GM23338 (cell line): Measurements from ENCODE around the gene GALNT11. TPM values are rescaled to one million over a fixed set of nuclear protein-coding genes. Genes with fewer than 3 reads are reported as not detected.

Experiments used
- ATAC-seq: fragments of 200-7000 bp; cut with Tn5 transposase; 3 replicates; pipeline ENCODE4 v1.9.1; 2020
- DNase-seq: peaks from one replicate; pipeline ENCODE4 v3.0.0-alpha.2; 2015; ENCODE audit warnings: low spot score
- H2AFZ ChIP-seq: fragments of 200-600 bp; sonication (generic); 2 replicates; pipeline ENCODE4 v1.8.0; 2016; ENCODE audit warnings: antibody characterized with exemption, mild to moderate bottlenecking, moderate library complexity
- H3F3A ChIP-seq: fragments of 200-600 bp; sonication (generic); replicated peaks from 2 replicates; pipeline ENCODE4 v1.8.0; 2017; ENCODE audit warnings: antibody characterized with exemption, mixed run types, low read depth
- H3K27ac ChIP-seq: fragments of 200-600 bp; sonication (generic); 2 replicates; pipeline ENCODE4 v1.6.1; 2016; ENCODE audit warnings: low read depth
- H3K27me3 ChIP-seq: fragments of 200-600 bp; sonication (generic); 2 replicates; pipeline ENCODE4 v1.8.0; 2016; ENCODE audit warnings: mild to moderate bottlenecking, mixed run types, moderate library complexity; ENCODE audit not compliant: insufficient read depth
- H3K36me3 ChIP-seq: fragments of 200-600 bp; sonication (generic); 2 replicates; pipeline ENCODE4 v1.8.0; 2016; ENCODE audit warnings: mild to moderate bottlenecking; ENCODE audit not compliant: insufficient read depth
- H3K4me1 ChIP-seq: fragments of 200-600 bp; sonication (generic); 2 replicates; pipeline ENCODE4 v1.8.0; 2016; ENCODE audit warnings: mild to moderate bottlenecking, moderate library complexity; ENCODE audit not compliant: insufficient read depth
- H3K4me2 ChIP-seq: fragments of 200-600 bp; sonication (generic); 2 replicates; pipeline ENCODE4 v1.7.1; 2017; ENCODE audit warnings: mixed run types
- H3K4me3 ChIP-seq: fragments of 200-600 bp; sonication (generic); 2 replicates; pipeline ENCODE4 v1.6.1; 2016; ENCODE audit warnings: mixed run types
- H3K79me2 ChIP-seq: fragments of 200-600 bp; sonication (generic); replicated peaks from 2 replicates; pipeline ENCODE4 v1.8.0; 2017; ENCODE audit warnings: mild to moderate bottlenecking; ENCODE audit not compliant: insufficient read depth
- H3K9me2 ChIP-seq: fragments of 200-600 bp; sonication (generic); 2 replicates; pipeline ENCODE4 v1.8.0; 2017; ENCODE audit not compliant: insufficient read depth
- H4K20me1 ChIP-seq: fragments of 200-600 bp; sonication (generic); replicated peaks from 2 replicates; pipeline ENCODE4 v1.8.0; 2017; ENCODE audit warnings: mild to moderate bottlenecking; ENCODE audit not compliant: insufficient read depth
- H3K27ac Mint-ChIP-seq: 2 replicates; pipeline ENCODE4 v1.8.0; 2020; ENCODE audit warnings: inconsistent platforms, mild to moderate bottlenecking, moderate library complexity, mixed read lengths
- H3K27me3 Mint-ChIP-seq: 3 replicates; pipeline ENCODE4 v1.8.0; 2022; ENCODE audit warnings: low read depth, mild to moderate bottlenecking, moderate library complexity, mixed read lengths, inconsistent platforms; ENCODE audit not compliant: insufficient read depth, poor library complexity
- H3K36me3 Mint-ChIP-seq: 3 replicates; pipeline ENCODE4 v1.8.0; 2021; ENCODE audit warnings: low read depth, mild to moderate bottlenecking, inconsistent platforms, moderate library complexity, mixed read lengths
- H3K4me1 Mint-ChIP-seq: 3 replicates; pipeline ENCODE4 v1.8.0; 2020; ENCODE audit warnings: mild to moderate bottlenecking, inconsistent platforms, mixed read lengths
- H3K4me3 Mint-ChIP-seq: 3 replicates; pipeline ENCODE4 v1.8.0; 2021; ENCODE audit warnings: moderate library complexity, mild to moderate bottlenecking, inconsistent platforms, mixed read lengths
- H3K9me3 Mint-ChIP-seq: 3 replicates; pipeline ENCODE4 v1.8.0; 2020; ENCODE audit warnings: moderate library complexity, mild to moderate bottlenecking, inconsistent platforms, mixed read lengths
- CREB1 ChIP-seq: fragments of 250-450 bp; sonication (Bioruptor Pico); IDR thresholded peaks from 2 replicates; pipeline ENCODE4 v1.5.0; 2020; ENCODE audit warnings: low read depth, mild to moderate bottlenecking, moderate library complexity
- CTCF ChIP-seq, 2 experiments: fragments of 200-600 bp in 1 of 2; sonication (generic) in 1 of 2; conservative IDR thresholded peaks; 2 replicates each; pipeline versions ENCODE4 v1.5.1 to v1.6.1; 2016 to 2017; ENCODE audit warnings: antibody characterized with exemption in 2 of 2, low read depth in 2 of 2, mild to moderate bottlenecking in 2 of 2, moderate library complexity in 1 of 2
- EZH2 ChIP-seq: fragments of 200-600 bp; sonication (generic); IDR thresholded peaks from one replicate; pipeline ENCODE4 v1.8.0; 2017; ENCODE audit warnings: antibody characterized with exemption, mild to moderate bottlenecking, low read depth; ENCODE audit not compliant: unreplicated experiment
- EZH2phosphoT487 ChIP-seq: fragments of 200-600 bp; sonication (generic); IDR thresholded peaks from one replicate; pipeline ENCODE4 v1.8.1; 2018; ENCODE audit warnings: antibody characterized with exemption; ENCODE audit not compliant: unreplicated experiment
- JUNB ChIP-seq: IDR thresholded peaks from one replicate; pipeline ENCODE4 v1.6.1; 2016; ENCODE audit warnings: antibody characterized with exemption; ENCODE audit not compliant: unreplicated experiment
- NANOG ChIP-seq: IDR thresholded peaks from 2 replicates; pipeline ENCODE4 v1.6.1; 2016; ENCODE audit warnings: antibody characterized with exemption, borderline replicate concordance
- POLR2AphosphoS5 ChIP-seq: IDR thresholded peaks from 2 replicates; pipeline ENCODE4 v1.6.1; 2016; ENCODE audit warnings: antibody characterized with exemption, low read depth
- ZNF114 ChIP-seq: fragments of 250-450 bp; sonication (Bioruptor Pico); IDR thresholded peaks from 2 replicates; pipeline ENCODE4 v1.5.0; 2020; ENCODE audit warnings: mild to moderate bottlenecking, moderate library complexity
- ZNF331 ChIP-seq: fragments of 250-450 bp; sonication (Bioruptor Pico); IDR thresholded peaks from 2 replicates; pipeline ENCODE4 v1.5.0; 2020; ENCODE audit warnings: low read depth, mild to moderate bottlenecking, moderate library complexity
- polyA plus RNA-seq: library from polyadenylated mRNA; unstranded; fragments of >200 nt; fragmentation: Nextera tagmentation; extraction: Ambion mirVana; gene quantifications from 2 replicates; pipeline ENCODE4 v1.2.1, GENCODE V29; 2016
- total RNA-seq: library from RNA; depleted of rRNA; stranded (reverse); fragments of >200 nt; shearing (Covaris generic); gene quantifications from 2 replicates; pipeline ENCODE4 v1.2.3, GENCODE V29; 2014
- TF ChIP-seq, protein P1 (sequence below): IDR thresholded peaks from 2 replicates; pipeline ENCODE4 v1.6.1; 2016; ENCODE audit warnings: antibody characterized with exemption
- TF ChIP-seq, protein P2 (sequence below): fragments of 250-450 bp; sonication (Bioruptor Pico); IDR thresholded peaks from 2 replicates; pipeline ENCODE4 v1.5.0; 2020; ENCODE audit warnings: mild to moderate bottlenecking, moderate library complexity

The GALNT11 gene
- total and polyA plus RNA-seq, 2 experiments from 2014 or later, result 16.1 to 33.6 TPM

- no peak for TF ChIP-seq POLR2AphosphoS5
- TF ChIP-seq JUNB, result no peak
- TF ChIP-seq CREB1 (CRISPR knock-in tag), result no peak
- no peak for TF ChIP-seq EZH2phosphoT487
- no peak for TF ChIP-seq ZNF114 (CRISPR knock-in tag)
- TF ChIP-seq, protein P1, sequence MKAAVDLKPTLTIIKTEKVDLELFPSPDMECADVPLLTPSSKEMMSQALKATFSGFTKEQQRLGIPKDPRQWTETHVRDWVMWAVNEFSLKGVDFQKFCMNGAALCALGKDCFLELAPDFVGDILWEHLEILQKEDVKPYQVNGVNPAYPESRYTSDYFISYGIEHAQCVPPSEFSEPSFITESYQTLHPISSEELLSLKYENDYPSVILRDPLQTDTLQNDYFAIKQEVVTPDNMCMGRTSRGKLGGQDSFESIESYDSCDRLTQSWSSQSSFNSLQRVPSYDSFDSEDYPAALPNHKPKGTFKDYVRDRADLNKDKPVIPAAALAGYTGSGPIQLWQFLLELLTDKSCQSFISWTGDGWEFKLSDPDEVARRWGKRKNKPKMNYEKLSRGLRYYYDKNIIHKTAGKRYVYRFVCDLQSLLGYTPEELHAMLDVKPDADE, result no peak
Observed at GRCh38 chr7:152120210-152120609, 94.7 kb downstream of the GALNT11 start (continued).

GRCh38 chr7:152120776-152121175, 95.3 kb downstream of the GALNT11 start:
- Histone ChIP-seq H3K4me2 (no peak overlapping the region), H3K36me3 (peaks cover 18% of the 10 kb centered on the region; the same call in 1 of the 2 replicates), H3F3A (no peaks in the 10 kb centered on the region), H3K27me3 (no peaks in the 10 kb centered on the region), H3K79me2 (no peaks in the 10 kb centered on the region), H3K4me3 (no peak overlapping the region), H3K27ac (no peak overlapping the region), H2AFZ (no peak overlapping the region), H3K4me1 (no peaks in the 10 kb centered on the region), H4K20me1 (no peaks in the 10 kb centered on the region), H3K9me2 (no peaks in the 10 kb centered on the region)
- no peaks in the 10 kb centered on the region for H3K9me3 Mint-ChIP-seq
- peaks cover 1% of the 10 kb centered on the region for H3K27me3 Mint-ChIP-seq
- no peaks in the 10 kb centered on the region for H3K4me1 Mint-ChIP-seq
- peaks cover 57% of the 10 kb centered on the region for H3K36me3 Mint-ChIP-seq
- ATAC-seq (no peak), DNase-seq (no peak)
- no peak overlapping the region for H3K27ac Mint-ChIP-seq
- no peak overlapping the region for H3K4me3 Mint-ChIP-seq
- TF ChIP-seq, protein P1, result no peak
- TF ChIP-seq EZH2 (no peak), ZNF331 (CRISPR knock-in tag) (no peak), ZNF114 (CRISPR knock-in tag) (no peak), CTCF (conservative IDR thresholded peaks at IDR 0.05; ENCODE audit: low read depth in 2 of 2) (no peak), NANOG (no peak), CREB1 (CRISPR knock-in tag) (no peak), POLR2AphosphoS5 (no peak), JUNB (no peak), EZH2phosphoT487 (no peak)
- TF ChIP-seq, protein P2, sequence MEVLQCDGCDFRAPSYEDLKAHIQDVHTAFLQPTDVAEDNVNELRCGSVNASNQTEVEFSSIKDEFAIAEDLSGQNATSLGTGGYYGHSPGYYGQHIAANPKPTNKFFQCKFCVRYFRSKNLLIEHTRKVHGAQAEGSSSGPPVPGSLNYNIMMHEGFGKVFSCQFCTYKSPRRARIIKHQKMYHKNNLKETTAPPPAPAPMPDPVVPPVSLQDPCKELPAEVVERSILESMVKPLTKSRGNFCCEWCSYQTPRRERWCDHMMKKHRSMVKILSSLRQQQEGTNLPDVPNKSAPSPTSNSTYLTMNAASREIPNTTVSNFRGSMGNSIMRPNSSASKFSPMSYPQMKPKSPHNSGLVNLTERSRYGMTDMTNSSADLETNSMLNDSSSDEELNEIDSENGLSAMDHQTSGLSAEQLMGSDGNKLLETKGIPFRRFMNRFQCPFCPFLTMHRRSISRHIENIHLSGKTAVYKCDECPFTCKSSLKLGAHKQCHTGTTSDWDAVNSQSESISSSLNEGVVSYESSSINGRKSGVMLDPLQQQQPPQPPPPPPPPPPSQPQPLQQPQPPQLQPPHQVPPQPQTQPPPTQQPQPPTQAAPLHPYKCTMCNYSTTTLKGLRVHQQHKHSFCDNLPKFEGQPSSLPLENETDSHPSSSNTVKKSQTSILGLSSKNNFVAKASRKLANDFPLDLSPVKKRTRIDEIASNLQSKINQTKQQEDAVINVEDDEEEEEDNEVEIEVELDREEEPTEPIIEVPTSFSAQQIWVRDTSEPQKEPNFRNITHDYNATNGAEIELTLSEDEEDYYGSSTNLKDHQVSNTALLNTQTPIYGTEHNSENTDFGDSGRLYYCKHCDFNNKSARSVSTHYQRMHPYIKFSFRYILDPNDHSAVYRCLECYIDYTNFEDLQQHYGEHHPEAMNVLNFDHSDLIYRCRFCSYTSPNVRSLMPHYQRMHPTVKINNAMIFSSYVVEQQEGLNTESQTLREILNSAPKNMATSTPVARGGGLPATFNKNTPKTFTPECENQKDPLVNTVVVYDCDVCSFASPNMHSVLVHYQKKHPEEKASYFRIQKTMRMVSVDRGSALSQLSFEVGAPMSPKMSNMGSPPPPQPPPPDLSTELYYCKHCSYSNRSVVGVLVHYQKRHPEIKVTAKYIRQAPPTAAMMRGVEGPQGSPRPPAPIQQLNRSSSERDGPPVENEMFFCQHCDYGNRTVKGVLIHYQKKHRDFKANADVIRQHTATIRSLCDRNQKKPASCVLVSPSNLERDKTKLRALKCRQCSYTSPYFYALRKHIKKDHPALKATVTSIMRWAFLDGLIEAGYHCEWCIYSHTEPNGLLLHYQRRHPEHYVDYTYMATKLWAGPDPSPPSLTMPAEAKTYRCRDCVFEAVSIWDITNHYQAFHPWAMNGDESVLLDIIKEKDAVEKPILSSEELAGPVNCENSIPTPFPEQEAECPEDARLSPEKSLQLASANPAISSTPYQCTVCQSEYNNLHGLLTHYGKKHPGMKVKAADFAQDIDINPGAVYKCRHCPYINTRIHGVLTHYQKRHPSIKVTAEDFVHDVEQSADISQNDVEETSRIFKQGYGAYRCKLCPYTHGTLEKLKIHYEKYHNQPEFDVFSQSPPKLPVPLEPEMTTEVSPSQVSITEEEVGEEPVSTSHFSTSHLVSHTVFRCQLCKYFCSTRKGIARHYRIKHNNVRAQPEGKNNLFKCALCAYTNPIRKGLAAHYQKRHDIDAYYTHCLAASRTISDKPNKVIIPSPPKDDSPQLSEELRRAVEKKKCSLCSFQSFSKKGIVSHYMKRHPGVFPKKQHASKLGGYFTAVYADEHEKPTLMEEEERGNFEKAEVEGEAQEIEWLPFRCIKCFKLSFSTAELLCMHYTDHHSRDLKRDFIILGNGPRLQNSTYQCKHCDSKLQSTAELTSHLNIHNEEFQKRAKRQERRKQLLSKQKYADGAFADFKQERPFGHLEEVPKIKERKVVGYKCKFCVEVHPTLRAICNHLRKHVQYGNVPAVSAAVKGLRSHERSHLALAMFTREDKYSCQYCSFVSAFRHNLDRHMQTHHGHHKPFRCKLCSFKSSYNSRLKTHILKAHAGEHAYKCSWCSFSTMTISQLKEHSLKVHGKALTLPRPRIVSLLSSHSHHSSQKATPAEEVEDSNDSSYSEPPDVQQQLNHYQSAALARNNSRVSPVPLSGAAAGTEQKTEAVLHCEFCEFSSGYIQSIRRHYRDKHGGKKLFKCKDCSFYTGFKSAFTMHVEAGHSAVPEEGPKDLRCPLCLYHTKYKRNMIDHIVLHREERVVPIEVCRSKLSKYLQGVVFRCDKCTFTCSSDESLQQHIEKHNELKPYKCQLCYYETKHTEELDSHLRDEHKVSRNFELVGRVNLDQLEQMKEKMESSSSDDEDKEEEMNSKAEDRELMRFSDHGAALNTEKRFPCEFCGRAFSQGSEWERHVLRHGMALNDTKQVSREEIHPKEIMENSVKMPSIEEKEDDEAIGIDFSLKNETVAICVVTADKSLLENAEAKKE (CRISPR knock-in tag), result no peak
